ENCODE results near the gene ALDH1L1.

The ALDH1L1 gene

GRCh38 chr3:126121074-126121473 lies 59.3 kb downstream of the ALDH1L1 start:
- FAIRE-seq (no peak), DNase-seq (ENCODE audit: insufficient read length) (no peak)
- no peak for TF ChIP-seq POLR2A (IDR thresholded peaks at IDR 0.05; ENCODE audit: low read depth, low read length)
- TF ChIP-seq TAF1 (IDR thresholded peaks at IDR 0.05; ENCODE audit: borderline replicate concordance, low read depth, low read length) = no peak
- TF ChIP-seq POLR2AphosphoS5 (IDR thresholded peaks at IDR 0.05; ENCODE audit: low read depth, low read length) = no peak

GRCh38 chr3:126119976-126120375 lies 60.4 kb downstream of the ALDH1L1 start:
- no peak for TF ChIP-seq POLR2AphosphoS5 (IDR thresholded peaks at IDR 0.05; ENCODE audit: low read depth, low read length)
- TF ChIP-seq POLR2A (IDR thresholded peaks at IDR 0.05; ENCODE audit: low read depth, low read length) = no peak
- no peak for TF ChIP-seq TAF1 (IDR thresholded peaks at IDR 0.05; ENCODE audit: borderline replicate concordance, low read depth, low read length)
- DNase-seq (ENCODE audit: insufficient read length) = no peak
- FAIRE-seq = no peak

- FAIRE-seq (no peak), DNase-seq (ENCODE audit: insufficient read length) (no peak)
- TF ChIP-seq TAF1 (IDR thresholded peaks at IDR 0.05; ENCODE audit: borderline replicate concordance, low read depth, low read length) (no peak), POLR2AphosphoS5 (IDR thresholded peaks at IDR 0.05; ENCODE audit: low read depth, low read length) (no peak), POLR2A (IDR thresholded peaks at IDR 0.05; ENCODE audit: low read depth, low read length) (no peak)
These were observed 61.2 kb downstream of the ALDH1L1 start for GRCh38 chr3:126119008-126119675.

GRCh38 chr3:126118591-126118990 lies 61.8 kb downstream of the ALDH1L1 start:
- DNase-seq (ENCODE audit: insufficient read length) = no peak
- TF ChIP-seq POLR2A (IDR thresholded peaks at IDR 0.05; ENCODE audit: low read depth, low read length) (no peak), POLR2AphosphoS5 (IDR thresholded peaks at IDR 0.05; ENCODE audit: low read depth, low read length) (no peak), TAF1 (IDR thresholded peaks at IDR 0.05; ENCODE audit: borderline replicate concordance, low read depth, low read length) (no peak)
- FAIRE-seq = no peak

DNA sequence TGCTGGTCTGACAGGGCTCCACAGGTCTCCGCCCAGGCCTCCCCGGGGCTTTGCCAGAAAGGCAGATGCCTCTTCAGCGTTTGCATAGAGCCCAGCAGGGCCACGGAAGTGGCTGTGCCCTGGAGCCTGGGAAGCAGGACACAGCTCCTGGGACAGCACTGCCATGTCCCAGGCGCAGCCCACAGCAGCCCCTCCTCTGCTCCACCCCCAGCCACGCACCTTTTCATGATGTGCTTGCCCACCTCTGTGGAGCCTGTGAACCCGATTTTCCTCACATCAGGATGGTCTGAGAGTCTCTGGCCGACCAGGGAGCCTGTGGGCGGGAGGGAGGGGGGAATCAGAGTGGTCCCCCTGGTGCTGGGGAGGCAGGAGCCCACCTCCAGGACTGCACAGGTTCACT lies 62.6 kb downstream of the ALDH1L1 start:
- TF ChIP-seq POLR2A (IDR thresholded peaks at IDR 0.05; ENCODE audit: low read depth, low read length) = no peak
- no peak for TF ChIP-seq TAF1 (IDR thresholded peaks at IDR 0.05; ENCODE audit: borderline replicate concordance, low read depth, low read length)
- TF ChIP-seq POLR2AphosphoS5 (IDR thresholded peaks at IDR 0.05; ENCODE audit: low read depth, low read length) = no peak
- FAIRE-seq (no peak), DNase-seq (ENCODE audit: insufficient read length) (no peak)

- TF ChIP-seq POLR2AphosphoS5 (IDR thresholded peaks at IDR 0.05; ENCODE audit: low read depth, low read length) (no peak), TAF1 (IDR thresholded peaks at IDR 0.05; ENCODE audit: borderline replicate concordance, low read depth, low read length) (no peak), POLR2A (IDR thresholded peaks at IDR 0.05; ENCODE audit: low read depth, low read length) (no peak)
- no peak for FAIRE-seq
- DNase-seq (ENCODE audit: insufficient read length) = no peak
These were observed 63.2 kb downstream of the ALDH1L1 start for GRCh38 chr3:126117212-126117611.

GRCh38 chr3:126116526-126116925 lies 63.9 kb downstream of the ALDH1L1 start:
- TF ChIP-seq TAF1 (IDR thresholded peaks at IDR 0.05; ENCODE audit: borderline replicate concordance, low read depth, low read length) (no peak), POLR2AphosphoS5 (IDR thresholded peaks at IDR 0.05; ENCODE audit: low read depth, low read length) (no peak), POLR2A (IDR thresholded peaks at IDR 0.05; ENCODE audit: low read depth, low read length) (no peak)
- no peak for FAIRE-seq
- DNase-seq (ENCODE audit: insufficient read length) = no peak

DNA sequence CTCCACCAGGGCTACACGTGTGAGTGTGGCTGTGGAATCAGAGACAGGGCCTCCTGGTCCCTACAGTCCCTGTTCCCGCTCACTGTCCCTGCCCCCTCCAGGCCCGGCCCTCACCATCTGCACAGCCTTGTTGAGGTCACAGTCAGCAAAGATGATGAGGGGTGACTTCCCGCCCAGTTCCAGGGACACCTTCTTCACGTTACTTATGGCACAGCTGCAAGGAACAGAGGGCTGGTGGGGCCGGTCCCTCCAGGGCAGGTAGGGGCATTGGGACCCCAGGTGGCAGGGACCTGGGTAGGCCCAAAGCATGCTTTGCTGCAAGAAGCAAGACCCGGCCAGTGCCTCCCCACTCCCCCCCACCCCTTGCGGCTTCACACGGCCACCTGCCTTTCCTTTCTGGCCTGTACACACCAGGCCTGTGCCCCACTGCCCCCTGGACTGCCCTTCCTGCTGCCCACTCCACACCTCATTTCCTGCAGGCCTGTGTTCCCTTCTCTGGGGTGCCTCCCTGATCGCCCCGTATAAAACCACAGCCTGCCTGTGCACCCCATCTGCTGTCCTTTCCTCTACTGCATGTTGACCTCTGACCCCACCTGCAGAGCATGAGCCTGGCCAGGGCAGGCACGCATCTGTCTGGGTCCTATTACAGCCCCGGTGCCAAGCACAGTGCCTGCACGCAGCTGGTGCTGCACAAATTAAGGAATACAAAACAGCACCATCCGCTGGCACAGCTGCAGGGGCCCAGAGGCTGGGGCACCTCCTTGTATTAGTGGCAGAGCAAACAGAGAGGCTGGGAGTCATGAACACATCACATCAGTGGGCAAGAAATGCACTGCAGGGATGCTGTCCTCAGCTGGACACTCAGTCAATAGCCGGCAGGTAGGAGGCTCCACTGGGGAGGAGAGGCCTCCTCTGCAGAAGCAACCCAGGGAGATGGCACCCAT lies 65.7 kb downstream of the ALDH1L1 start:
- TF ChIP-seq POLR2A (IDR thresholded peaks at IDR 0.05; ENCODE audit: low read depth, low read length) (no peak), POLR2AphosphoS5 (IDR thresholded peaks at IDR 0.05; ENCODE audit: low read depth, low read length) (no peak), TAF1 (IDR thresholded peaks at IDR 0.05; ENCODE audit: borderline replicate concordance, low read depth, low read length) (no peak)
- no peak for FAIRE-seq
- no peak for DNase-seq (ENCODE audit: insufficient read length)

DNA sequence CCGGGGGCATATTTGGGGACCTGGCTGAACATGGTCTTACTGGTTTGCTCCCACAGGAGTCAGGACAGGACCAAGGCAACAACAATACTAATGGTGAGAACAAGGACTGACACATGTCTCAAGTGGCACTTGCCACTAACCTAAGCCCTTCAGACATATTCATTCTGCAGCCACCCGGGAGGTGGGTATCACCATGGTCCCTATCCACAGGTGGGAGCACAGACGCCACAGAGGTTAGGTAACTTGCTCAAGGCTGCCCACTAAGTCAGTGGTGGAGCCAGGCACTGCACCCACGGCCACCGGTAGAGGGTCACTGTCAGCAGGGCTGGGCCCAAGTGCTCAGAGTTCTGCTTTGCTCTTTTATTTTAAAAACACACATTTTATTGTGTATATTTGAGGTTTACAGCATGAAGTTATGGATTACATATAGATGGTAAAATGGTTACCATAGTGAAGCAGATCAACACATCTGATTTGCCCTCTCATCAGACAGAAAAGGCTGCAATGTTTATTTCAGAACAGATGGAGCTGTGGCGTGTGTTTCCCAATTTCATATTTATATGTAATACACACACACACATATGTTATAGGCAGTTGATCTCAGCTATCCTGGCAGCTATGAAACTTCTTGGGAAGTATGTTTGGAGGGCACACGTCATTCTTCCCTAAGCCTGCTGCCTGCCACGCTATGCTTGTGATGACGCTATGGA lies 66.5 kb downstream of the ALDH1L1 start:
- no peak for FAIRE-seq
- TF ChIP-seq POLR2AphosphoS5 (IDR thresholded peaks at IDR 0.05; ENCODE audit: low read depth, low read length) (no peak), TAF1 (IDR thresholded peaks at IDR 0.05; ENCODE audit: borderline replicate concordance, low read depth, low read length) (no peak), POLR2A (IDR thresholded peaks at IDR 0.05; ENCODE audit: low read depth, low read length) (no peak)
- no peak for DNase-seq (ENCODE audit: insufficient read length)

DNA sequence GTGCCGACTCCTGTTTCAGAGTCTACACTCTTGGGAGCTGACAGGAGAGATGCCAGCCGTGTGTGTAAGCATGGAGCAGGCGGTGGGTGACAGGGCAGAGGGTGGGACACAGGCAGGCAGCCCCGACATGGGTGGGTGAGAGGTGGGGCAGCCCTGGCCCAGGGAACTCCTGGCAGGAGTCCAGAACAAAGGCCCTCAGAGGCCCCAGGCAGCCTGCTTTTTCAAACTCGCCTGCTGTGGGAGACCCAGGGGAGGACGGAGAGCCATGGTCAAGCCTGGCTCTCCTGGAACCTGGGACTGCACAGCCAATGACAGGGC lies 67.2 kb downstream of the ALDH1L1 start:
- FAIRE-seq (no peak), DNase-seq (ENCODE audit: insufficient read length) (no peak)
- TF ChIP-seq POLR2AphosphoS5 (IDR thresholded peaks at IDR 0.05; ENCODE audit: low read depth, low read length) = no peak
- no peak for TF ChIP-seq POLR2A (IDR thresholded peaks at IDR 0.05; ENCODE audit: low read depth, low read length)
- TF ChIP-seq TAF1 (IDR thresholded peaks at IDR 0.05; ENCODE audit: borderline replicate concordance, low read depth, low read length) = no peak

DNA sequence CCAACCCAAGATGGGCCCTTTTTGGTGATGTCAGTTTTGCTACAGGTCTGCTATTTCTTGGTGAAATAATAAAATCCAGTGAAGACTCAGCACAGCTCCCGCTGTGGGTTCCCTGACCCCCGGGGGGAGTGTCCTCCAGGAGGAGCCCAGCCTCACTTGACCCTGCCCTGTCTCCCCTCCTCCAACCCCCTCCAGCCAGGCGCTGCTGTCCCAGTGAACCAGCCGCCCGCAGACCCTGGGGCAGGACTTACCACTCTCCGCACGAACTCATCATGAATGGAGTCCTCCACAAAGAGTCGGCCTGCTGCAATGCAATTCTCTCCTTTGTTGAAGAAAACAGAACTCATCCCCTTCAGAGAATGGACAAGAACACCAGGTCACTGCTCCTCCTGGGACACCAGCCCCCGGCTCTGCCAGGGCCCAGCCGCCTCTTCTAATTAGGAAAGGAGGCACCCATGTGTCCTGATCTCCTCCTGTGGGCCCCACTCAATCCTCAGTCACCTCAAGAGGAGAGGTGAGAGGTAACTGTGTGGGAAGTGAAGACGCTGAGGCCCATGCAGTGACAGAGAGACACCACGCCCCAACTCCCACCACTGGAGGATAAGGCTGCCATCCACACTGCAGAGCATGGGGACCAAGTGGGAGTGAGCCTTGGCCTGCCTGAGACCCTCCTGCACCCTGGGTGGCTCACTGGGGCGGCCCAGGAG lies 67.7 kb downstream of the ALDH1L1 start:
- FAIRE-seq (no peak), DNase-seq (ENCODE audit: insufficient read length) (no peak)
- TF ChIP-seq TAF1 (IDR thresholded peaks at IDR 0.05; ENCODE audit: borderline replicate concordance, low read depth, low read length) (no peak), POLR2AphosphoS5 (IDR thresholded peaks at IDR 0.05; ENCODE audit: low read depth, low read length) (no peak), POLR2A (IDR thresholded peaks at IDR 0.05; ENCODE audit: low read depth, low read length) (no peak)
